ENCODE data around the gene NDST3.

Gene NDST3

DNA sequence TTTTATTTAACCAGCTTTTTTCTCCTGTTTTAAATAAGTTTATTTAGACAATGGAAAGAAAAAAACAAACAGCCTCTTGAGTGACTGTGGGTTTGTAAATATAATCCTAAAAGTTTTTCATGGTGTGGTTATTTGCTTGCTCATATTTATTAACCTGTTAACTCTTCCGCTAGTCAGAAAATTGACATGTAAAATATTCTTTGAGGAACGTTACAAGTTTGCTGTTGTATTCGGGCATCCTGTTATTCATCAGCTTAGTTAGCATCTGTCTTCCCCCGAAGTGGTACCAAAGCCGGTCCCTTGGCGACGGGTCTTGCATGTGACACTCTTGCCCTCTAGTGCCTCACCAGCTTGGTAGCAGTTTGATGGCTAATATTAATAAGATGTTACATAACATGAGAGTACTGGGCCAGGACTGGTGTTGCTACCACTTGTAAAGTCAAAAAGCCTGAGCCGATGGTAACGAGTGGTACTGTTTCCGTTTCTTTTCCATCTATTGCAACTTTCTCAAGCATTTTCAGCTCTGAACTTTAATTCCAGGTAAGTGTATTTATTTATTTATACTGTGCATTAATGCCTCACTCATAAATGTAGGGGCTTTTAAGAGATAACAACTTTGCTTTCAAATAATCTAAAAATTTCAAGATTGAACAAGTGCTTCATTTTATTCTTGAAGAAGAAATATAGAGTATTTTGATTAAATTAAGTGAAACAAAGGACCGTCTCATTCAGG, at the start of gene NDST3:
Gene NDST3 (plus strand): TSS at position 434 of the 733 bp plus-strand sequence. CDS start 19,425 bp downstream, outside the sequence.
- FAIRE-seq: no peak

- no peak for FAIRE-seq
Measured at GRCh38 chr4:117986321-117986720, 48.0 kb upstream of the NDST3 start.

- no peak for FAIRE-seq
Measured at GRCh38 chr4:117987464-117987863, 46.8 kb upstream of the NDST3 start.

DNA sequence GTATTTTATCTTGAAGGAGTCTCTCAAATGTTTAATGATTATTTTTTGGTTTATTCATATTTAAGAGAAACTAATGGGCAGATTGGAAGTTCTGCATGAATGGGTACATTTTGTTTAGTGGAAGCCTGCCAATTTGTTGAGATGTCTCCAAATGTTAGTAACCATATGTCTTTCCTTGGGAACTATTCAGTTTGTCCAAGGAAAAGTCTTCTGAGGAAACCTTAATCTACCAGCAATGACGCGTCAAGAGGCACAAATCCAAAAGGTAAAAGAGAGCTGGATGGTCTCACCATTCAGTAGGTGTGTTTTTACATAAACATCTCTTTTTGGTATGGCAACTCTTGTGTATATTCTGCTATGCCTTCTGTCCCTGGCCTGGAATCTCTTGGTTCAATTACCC, 37.4 kb upstream of the NDST3 start:
- no peak for FAIRE-seq

- no peak for FAIRE-seq
Measured at GRCh38 chr4:118004088-118004487, 30.2 kb upstream of the NDST3 start.

- FAIRE-seq: no peak
Measured at GRCh38 chr4:118005883-118006282, 28.4 kb upstream of the NDST3 start.

DNA sequence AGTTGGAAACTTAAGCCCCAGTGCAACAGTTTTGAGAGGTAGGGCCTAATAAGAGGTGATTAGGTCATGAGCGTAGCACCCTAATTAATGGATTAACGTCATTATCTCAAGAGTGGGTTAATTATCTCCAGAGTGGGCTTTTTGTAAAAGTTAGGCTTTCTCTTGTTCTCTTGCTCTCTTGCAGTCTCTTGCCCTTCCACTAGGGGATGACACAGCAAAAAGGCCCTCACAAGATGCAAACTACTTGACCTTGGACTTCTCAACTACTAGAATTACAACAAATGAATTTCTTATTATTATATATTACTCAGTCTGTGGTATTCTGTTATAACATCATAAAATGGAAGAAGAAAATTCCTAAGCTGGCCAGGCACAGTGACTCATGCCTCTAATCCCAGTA, 22.1 kb upstream of the NDST3 start:
- no peak for FAIRE-seq

- FAIRE-seq: peak; percentile 99
Measured at GRCh38 chr4:118014831-118015230, 19.5 kb upstream of the NDST3 start.

DNA sequence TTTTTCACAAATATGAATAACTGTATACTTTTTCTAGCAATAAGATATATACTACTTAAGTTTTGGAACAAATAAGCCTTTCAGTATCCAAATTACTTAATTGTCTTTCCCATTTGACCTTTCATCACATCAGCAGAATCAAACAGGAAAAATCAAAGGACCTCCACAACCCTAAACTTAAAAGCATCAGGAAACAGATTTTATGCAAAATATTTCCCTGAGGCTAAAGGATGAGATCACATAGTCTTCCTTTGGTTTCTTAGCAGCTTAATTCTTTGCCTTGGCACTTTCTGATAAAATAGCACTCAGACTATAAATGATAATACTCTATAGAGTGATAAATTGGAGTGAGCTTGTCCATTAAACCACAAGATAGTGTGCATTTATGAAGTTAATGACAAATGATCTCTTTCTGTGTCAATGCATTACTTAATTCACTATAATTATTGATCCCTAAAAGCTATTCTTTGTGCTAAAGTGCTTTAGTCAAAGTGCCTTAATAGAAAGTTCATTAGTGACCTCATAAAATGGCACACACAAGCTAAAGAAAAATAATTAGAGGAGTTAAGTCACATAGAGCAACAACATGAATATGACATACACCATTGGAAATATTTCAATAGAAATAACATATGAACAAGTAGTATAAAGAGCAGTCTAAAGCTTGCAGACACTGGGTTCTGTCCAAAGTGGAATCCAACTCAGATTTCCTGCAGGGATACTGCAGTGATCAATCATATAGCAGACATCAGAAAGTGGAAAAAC, 15.7 kb upstream of the NDST3 start:
- no peak for FAIRE-seq

DNA sequence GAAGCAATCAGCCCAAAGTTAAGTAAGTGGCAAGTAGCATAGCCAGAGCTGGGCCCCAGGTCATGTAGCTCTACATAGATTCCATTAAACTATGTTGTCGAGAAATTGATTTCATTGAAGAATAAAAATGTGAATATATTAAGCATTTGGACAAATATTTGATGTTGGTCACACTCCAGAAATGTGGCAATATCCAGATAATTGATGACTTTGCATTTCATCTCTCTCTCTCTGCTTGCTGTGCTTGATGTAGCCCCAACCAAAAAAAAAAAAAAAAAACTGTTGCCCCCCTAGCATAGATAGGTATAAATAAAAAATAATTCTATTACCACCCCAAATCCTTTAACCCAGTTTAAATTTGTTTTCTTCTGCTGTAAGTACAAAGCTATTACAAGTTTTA, 7.5 kb upstream of the NDST3 start:
- FAIRE-seq: no peak

DNA sequence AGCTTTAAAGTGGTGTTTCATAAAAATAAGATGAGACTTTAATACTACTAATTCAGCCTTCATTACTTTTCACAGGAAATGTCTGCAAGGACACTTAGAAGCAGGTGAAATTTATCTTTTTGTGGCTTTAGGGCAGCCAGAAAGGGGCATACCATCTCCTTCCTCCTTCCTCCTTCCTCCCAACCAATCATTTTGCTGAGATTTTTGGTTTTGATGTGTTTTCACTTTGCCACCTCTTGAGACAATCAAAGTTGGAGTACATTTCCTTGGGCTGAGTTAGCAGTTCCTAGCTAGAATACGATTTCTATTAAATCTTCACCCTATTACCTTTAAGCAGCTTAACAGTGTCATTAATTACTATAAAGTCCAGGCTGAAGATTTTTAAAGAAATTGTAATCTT, 5.1 kb upstream of the NDST3 start:
- no peak for FAIRE-seq

GRCh38 chr4:118032691-118033090, 1.6 kb upstream of the NDST3 start:
- FAIRE-seq: no peak

- FAIRE-seq: no peak
Measured at GRCh38 chr4:118033148-118034052, 886 bp upstream of the NDST3 start.

- no peak for FAIRE-seq
Measured at GRCh38 chr4:118035309-118035708, 1.0 kb downstream of the NDST3 start.

- FAIRE-seq: no peak
Measured at GRCh38 chr4:118036336-118036735, 2.0 kb downstream of the NDST3 start.

DNA sequence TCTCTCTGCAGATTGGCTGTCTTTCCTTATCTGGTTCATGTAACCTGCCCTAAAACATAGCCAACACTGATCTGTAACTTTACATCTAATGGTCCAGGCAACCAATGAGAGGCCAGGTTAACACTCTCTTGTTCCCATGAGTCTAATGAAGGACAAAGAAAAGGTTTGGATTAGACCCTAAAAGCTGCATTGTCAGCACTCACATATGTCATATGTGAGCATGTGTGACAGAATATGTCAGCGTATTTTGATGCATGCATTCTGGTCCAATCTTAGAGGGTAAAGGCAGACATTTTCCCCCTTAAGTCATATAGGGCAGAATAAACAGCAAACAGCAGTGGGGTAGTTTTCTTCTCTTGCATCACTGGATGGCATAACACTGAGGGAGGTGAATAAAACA, 3.7 kb downstream of the NDST3 start:
- no peak for FAIRE-seq

- FAIRE-seq: no peak
Measured at GRCh38 chr4:118046323-118046722, 12.0 kb downstream of the NDST3 start.

DNA sequence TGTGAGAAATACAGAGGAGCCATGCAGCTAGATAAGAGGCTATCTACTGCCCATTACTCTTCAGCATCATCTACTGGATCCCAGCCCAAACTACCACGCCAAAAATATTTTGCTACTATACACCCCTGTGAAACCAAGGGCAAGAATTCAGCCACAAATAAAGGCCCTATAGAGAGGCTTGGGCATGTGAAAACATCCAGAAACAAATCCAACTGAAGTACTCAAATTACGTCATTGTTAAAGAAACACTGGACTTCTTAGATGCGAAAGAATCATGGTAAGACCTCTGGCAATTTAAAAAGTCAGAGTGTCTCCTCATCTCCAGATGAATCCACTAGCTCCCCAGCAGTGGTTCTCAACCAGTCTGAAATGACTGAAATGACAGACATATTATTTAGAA, 12.8 kb downstream of the NDST3 start:
- FAIRE-seq: no peak

- FAIRE-seq: no peak
Measured at GRCh38 chr4:118058955-118059354, 24.7 kb downstream of the NDST3 start.

- no peak for FAIRE-seq
Measured at GRCh38 chr4:118059397-118059796, 25.1 kb downstream of the NDST3 start.

- no peak for FAIRE-seq
Measured at GRCh38 chr4:118076958-118077766, 42.9 kb downstream of the NDST3 start.

GRCh38 chr4:118077767-118078105, 43.5 kb downstream of the NDST3 start:
- no peak for FAIRE-seq

GRCh38 chr4:118081434-118081833, 47.1 kb downstream of the NDST3 start:
- no peak for FAIRE-seq
